ENCODE data around the gene TENM4. TPM values are rescaled to one million over a fixed set of nuclear protein-coding genes. Genes with fewer than 3 reads are reported as not detected.
A peak's percentile ranks its signal among the peaks of the same experiment; 100 is the strongest.

The TENM4 gene
- total and polyA plus RNA-seq, 10 of the 15 experiments (the other 5 are each of a cell fraction or from before 2014, with no cell fraction given), result 0.03 to 0.12 (median 0.06) TPM; not detected in 7

DNA sequence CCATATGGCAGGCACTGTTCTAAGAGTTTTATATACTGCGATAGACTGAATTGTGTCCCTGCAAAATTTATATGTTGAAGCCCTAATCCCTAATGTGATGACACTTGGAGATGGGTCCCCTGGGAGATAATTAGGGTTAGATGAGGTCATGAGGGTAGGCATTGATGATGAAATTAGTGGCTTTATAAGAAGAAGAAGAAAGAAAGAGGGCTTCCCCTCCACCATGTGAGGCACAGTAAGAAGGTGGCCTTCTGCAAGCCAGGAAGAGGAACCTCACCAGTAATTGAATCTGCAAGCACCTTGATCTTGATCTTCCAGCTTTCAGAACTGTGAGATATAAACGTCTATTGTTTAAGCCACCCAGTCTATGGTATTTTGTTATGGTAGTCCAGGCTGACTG, 46.6 kb upstream of the TENM4 start:
- CTCF ChIA-PET, result interaction anchor here (10.2 kb wide), 1 partner anchor 85 kb away, joined by 230 read pairs; no protein-coding TSS in a partner anchor
- Histone ChIP-seq H3K4me1 (ENCODE audit: control insufficient read depth, insufficient read depth, low read length) (peaks cover 10% of the 10 kb centered on the region), H3K9ac (ENCODE audit: control insufficient read depth, insufficient read depth, low read length) (no peak overlapping the region), H3K27ac (ENCODE audit: control insufficient read depth, insufficient read depth) (no peak overlapping the region), H2AFZ (ENCODE audit: control insufficient read depth, low read depth, low read length) (no peak overlapping the region), H4K20me1 (ENCODE audit: control insufficient read depth, insufficient read depth) (no peaks in the 10 kb centered on the region), H3K36me3 (ENCODE audit: control insufficient read depth in 2 of 2, insufficient read depth in 2 of 2, low read length in 1 of 2) (no peaks in the 10 kb centered on the region), H3K27me3 (replicated peaks in 1 of 2; ENCODE audit: control insufficient read depth in 2 of 2, insufficient read depth in 2 of 2, low read length in 1 of 2) (no peaks in the 10 kb centered on the region), H3K4me2 (ENCODE audit: control insufficient read depth, insufficient read depth) (no peak overlapping the region), H3K4me3 (no peak overlapping the region), H3K9me3 (replicated peaks; ENCODE audit: control insufficient read depth, insufficient read depth, low read length) (no peaks in the 10 kb centered on the region), H3K79me2 (ENCODE audit: control insufficient read depth, insufficient read depth, low read length) (no peaks in the 10 kb centered on the region)
- intact Hi-C loops (cut with micrococcal nuclease; ENCODE audit: unreplicated experiment) (no loop called here), in situ Hi-C loops (cut with MboI) (loop anchor here (25.0 kb wide), 1 partner anchor 850 kb away; no protein-coding TSS in a partner anchor)
- ATAC-seq, result peak; percentile 23
- BruUV-seq (replicated peaks), result no TSS peak
- DNase-seq (ENCODE audit: low read depth, low spot score), result no peak
- TF ChIP-seq, protein P1, sequence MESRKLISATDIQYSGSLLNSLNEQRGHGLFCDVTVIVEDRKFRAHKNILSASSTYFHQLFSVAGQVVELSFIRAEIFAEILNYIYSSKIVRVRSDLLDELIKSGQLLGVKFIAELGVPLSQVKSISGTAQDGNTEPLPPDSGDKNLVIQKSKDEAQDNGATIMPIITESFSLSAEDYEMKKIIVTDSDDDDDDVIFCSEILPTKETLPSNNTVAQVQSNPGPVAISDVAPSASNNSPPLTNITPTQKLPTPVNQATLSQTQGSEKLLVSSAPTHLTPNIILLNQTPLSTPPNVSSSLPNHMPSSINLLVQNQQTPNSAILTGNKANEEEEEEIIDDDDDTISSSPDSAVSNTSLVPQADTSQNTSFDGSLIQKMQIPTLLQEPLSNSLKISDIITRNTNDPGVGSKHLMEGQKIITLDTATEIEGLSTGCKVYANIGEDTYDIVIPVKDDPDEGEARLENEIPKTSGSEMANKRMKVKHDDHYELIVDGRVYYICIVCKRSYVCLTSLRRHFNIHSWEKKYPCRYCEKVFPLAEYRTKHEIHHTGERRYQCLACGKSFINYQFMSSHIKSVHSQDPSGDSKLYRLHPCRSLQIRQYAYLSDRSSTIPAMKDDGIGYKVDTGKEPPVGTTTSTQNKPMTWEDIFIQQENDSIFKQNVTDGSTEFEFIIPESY (IDR thresholded peaks at IDR 0.05), result no peak
- TF ChIP-seq, protein P2, sequence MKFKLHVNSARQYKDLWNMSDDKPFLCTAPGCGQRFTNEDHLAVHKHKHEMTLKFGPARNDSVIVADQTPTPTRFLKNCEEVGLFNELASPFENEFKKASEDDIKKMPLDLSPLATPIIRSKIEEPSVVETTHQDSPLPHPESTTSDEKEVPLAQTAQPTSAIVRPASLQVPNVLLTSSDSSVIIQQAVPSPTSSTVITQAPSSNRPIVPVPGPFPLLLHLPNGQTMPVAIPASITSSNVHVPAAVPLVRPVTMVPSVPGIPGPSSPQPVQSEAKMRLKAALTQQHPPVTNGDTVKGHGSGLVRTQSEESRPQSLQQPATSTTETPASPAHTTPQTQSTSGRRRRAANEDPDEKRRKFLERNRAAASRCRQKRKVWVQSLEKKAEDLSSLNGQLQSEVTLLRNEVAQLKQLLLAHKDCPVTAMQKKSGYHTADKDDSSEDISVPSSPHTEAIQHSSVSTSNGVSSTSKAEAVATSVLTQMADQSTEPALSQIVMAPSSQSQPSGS (IDR thresholded peaks at IDR 0.05; ENCODE audit: low read length), result no peak
- TF ChIP-seq MEF2B (IDR thresholded peaks at IDR 0.05; ENCODE audit: partially characterized antibody, poor library complexity, severe bottlenecking) (peak; percentile 33), CREM (IDR thresholded peaks at IDR 0.05; ENCODE audit: low read depth) (no peak), HDAC2 (IDR thresholded peaks at IDR 0.05) (no peak), MTA2 (IDR thresholded peaks at IDR 0.05; ENCODE audit: low read depth) (peak; percentile 56), NR2F1 (conservative IDR thresholded peaks at IDR 0.05) (0 out of 2 replicates have a peak, but pooled peaks have one; percentile 33), RELA (IDR thresholded peaks at IDR 0.05; ENCODE audit: borderline replicate concordance, partially characterized antibody) (no peak), ATF7 (IDR thresholded peaks at IDR 0.05; ENCODE audit: low read depth) (peak; percentile 12; the same call in 1 of the 2 replicates), EP300 (IDR thresholded peaks at IDR 0.05; ENCODE audit: borderline replicate concordance in 1 of 2, control insufficient read depth in 1 of 2, low read depth in 2 of 2, low read length in 2 of 2) (0 out of 4 replicates have a peak, but pooled peaks of 1 of the 2 experiments have one; percentile 11)
- RAD21 ChIA-PET (ENCODE audit: unreplicated experiment), result no interaction called here
- WGBS (ENCODE audit: insufficient coverage, insufficient replicate concordance, low lambda C conversion rate, missing lambda C conversion rate), result 52% methylated on average over 2 of the region's 2 CpGs
- POLR2A ChIA-PET, result no interaction called here
- SMC1A ChIA-PET (ENCODE audit: uncharacterized antibody, unreplicated experiment), result interaction anchor here (1.0 to 2.2 kb wide), 2 partner anchors 58 to 87 kb away, joined by 3 to 8 read pairs; no protein-coding TSS in a partner anchor
- no peak for FAIRE-seq
